Pancreas (tissue), 10 donors: Measurements from ENCODE around the gene MAPKAPK2. TPM values are rescaled to one million over a fixed set of nuclear protein-coding genes. Genes with fewer than 3 reads are reported as not detected.

Experiments
- ATAC-seq, 4 donors: fragments of 200-7000 bp; cut with Tn5 transposase; one replicate each; pipeline versions ENCODE4 v1.8.0 to v1.9.1; 2020; ENCODE audit warnings: mild to moderate bottlenecking in 4 of 4, moderate library complexity in 4 of 4
- DNase-seq, 6 donors: peaks; one replicate each; pipeline ENCODE4 v3.0.0-alpha.2; 2020
- FAIRE-seq: peaks from 2 replicates; lab custom pipeline; 2012; peaks lifted over from hg19 to GRCh38; lab: Jason Lieb, UNC
- H3K27ac ChIP-seq, 4 donors: fragments of 200-600 bp; sonication (generic); 1 replicate in 3 of 4; 2 replicates in 1 of 4; pipeline versions ENCODE4 v1.5.0 to v1.8.0; 2020
- H3K27me3 ChIP-seq, 4 donors: fragments of 200-600 bp; one replicate each; pipeline ENCODE4 v1.8.0; 2021
- H3K36me3 ChIP-seq, 3 donors: fragments of 200-600 bp; sonication (generic) in 1 of 3; one replicate each; pipeline versions ENCODE4 v1.5.0 to v1.8.0; 2020 to 2021
- H3K4me1 ChIP-seq, 3 donors: fragments of 200-600 bp; one replicate each; pipeline ENCODE4 v1.8.0; 2021
- H3K4me3 ChIP-seq, 4 donors: fragments of 200-600 bp; sonication (generic) in 2 of 4; one replicate each; pipeline versions ENCODE4 v1.5.0 to v1.8.0; 2020 to 2021
- H3K9me3 ChIP-seq, 4 donors: fragments of 200-600 bp; one replicate each; pipeline ENCODE4 v1.8.0; 2021
- WGBS, 2 donors: extraction: QIAGEN DNeasy Blood & Tissue Kit; methylation state at CpG; one replicate each; pipeline ENCODE4 v1.1.7; 2013; 5-methylcytosine and 5-hydroxymethylcytosine counted together
- intact Hi-C, 3 donors: fragments of 100-400 bp; cut with DNase I; formaldehyde crosslinking; loops; one replicate each; pipeline versions ENCODE4 v1.11.1 to v1.14.2; 2022
- polyA plus RNA-seq, 2 donors: library from polyadenylated mRNA; stranded (reverse); fragments of 200-250 nt; gene quantifications; one replicate each; pipeline ENCODE4 v1.2.3, GENCODE V29; 2013
- total RNA-seq, 6 donors: library from RNA; stranded (reverse); fragmentation: NEBNext Ultra II Directional in 4 of 6; extraction: Animal tissue kit (Norgen Biotek cat#: 25700) in 4 of 6; gene quantifications; one replicate each; pipeline versions ENCODE4 v1.2.1 to v1.2.4, GENCODE V29; 2021 to 2023
- TF ChIP-seq, protein P1 (sequence below), 4 donors: fragments of 200-600 bp; sonication (generic) in 3 of 4; IDR thresholded peaks; one replicate each; pipeline versions ENCODE4 v1.5.0 to v1.8.0; 2021; ENCODE audit warnings: antibody characterized with exemption in 4 of 4
- donor health status: healthy with polysubstance abuse.
- donor health status: DM: no; HTN: no; CAD: no; lungs with moderate emphysema.
- donor health status: DM: no; HTN: no; CAD: no.
- donor health status: control.
- donor health status: control.
- donor health status: Bipolar disorder and iron deficiency.
- donor health status: DM: yes; HTN: yes; CAD: no.
- donor health status: DM: no; HTN: no; CAD: no.
- donor health status: DM: no; HTN: no; CAD: no.
- donor health status: DM: yes; HTN: yes; CAD: no.

MAPKAPK2 gene
- total and polyA plus RNA-seq, 8 donors = 28.3 to 55.7 (median 35.1) TPM

DNA sequence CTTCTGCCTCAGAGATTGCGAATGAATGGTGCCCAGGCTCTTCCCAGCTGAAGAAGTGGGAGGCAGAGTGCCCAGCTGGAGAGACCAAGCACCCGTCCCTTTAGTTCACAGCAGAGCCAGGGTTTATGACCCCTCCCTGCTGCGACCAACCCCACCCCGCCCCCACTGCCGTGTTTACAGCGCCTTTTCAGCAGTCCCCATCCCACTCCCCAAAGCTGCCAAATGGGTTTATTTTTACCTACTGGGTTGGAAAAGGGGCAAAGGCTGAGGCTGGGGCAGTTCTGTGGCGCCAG, 25.8 kb upstream of the MAPKAPK2 start:
- Histone ChIP-seq H3K27ac (peak overlapping the region; percentile 49 to 86 (median 74)), H3K36me3 (no peaks in the 10 kb centered on the region), H3K27me3 (no peaks in the 10 kb centered on the region), H3K4me3 (no peak overlapping the region), H3K9me3 (no peaks in the 10 kb centered on the region), H3K4me1 (peaks cover 15 to 25% (median 25%) of the 10 kb centered on the region in 3 donors)
- intact Hi-C loops = no loop called here
- peak in 1 of 6 donors; percentile 30 for DNase-seq
- 48 to 49% methylated on average over 7 of the region's 7 CpGs for WGBS, 2 donors
- TF ChIP-seq, protein P1, sequence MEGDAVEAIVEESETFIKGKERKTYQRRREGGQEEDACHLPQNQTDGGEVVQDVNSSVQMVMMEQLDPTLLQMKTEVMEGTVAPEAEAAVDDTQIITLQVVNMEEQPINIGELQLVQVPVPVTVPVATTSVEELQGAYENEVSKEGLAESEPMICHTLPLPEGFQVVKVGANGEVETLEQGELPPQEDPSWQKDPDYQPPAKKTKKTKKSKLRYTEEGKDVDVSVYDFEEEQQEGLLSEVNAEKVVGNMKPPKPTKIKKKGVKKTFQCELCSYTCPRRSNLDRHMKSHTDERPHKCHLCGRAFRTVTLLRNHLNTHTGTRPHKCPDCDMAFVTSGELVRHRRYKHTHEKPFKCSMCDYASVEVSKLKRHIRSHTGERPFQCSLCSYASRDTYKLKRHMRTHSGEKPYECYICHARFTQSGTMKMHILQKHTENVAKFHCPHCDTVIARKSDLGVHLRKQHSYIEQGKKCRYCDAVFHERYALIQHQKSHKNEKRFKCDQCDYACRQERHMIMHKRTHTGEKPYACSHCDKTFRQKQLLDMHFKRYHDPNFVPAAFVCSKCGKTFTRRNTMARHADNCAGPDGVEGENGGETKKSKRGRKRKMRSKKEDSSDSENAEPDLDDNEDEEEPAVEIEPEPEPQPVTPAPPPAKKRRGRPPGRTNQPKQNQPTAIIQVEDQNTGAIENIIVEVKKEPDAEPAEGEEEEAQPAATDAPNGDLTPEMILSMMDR (IDR thresholded peaks at IDR 0.05) = no peak
- peak; percentile 1 to 4 (median 2) for ATAC-seq
- FAIRE-seq = no peak

DNA sequence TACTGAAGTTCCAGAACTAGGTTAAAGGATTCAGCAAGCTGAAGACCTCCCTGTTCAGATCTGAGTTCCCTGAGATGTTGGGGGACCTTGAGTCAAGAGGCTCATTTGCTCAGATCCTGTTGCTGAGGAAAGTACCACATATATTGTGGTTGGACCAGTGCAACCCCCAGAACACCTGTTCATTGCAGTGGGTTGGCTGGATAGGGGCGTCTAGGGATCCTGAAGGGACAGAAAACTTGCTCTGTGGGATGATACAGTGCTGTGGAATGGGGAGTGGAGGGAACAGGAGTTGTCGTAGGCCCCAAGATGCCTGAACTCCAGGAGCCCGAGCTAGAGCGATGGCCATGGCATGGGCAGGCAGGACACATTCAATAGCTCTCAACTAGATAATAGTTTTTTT, 24.6 kb upstream of the MAPKAPK2 start:
- H3K4me1 ChIP-seq = peaks cover 15 to 26% (median 21%) of the 10 kb centered on the region in 3 donors
- ATAC-seq (no peak), FAIRE-seq (no peak), DNase-seq (no peak)
- no peaks in the 10 kb centered on the region for H3K27me3 ChIP-seq
- intact Hi-C loops = loop anchor here in 1 of 3 donors (10.0 kb wide), 1 partner anchor 175 kb away; no protein-coding TSS in a partner anchor
- H3K27ac ChIP-seq = peak overlapping the region in 3 of 4 donors; percentile 49 to 86 (median 86)
- H3K9me3 ChIP-seq = no peaks in the 10 kb centered on the region
- TF ChIP-seq, protein P1 (IDR thresholded peaks at IDR 0.05) = no peak
- H3K4me3 ChIP-seq = no peak overlapping the region
- 94 to 98% methylated on average over 4 of the region's 4 CpGs for WGBS, 2 donors
- no peaks in the 10 kb centered on the region for H3K36me3 ChIP-seq

DNA sequence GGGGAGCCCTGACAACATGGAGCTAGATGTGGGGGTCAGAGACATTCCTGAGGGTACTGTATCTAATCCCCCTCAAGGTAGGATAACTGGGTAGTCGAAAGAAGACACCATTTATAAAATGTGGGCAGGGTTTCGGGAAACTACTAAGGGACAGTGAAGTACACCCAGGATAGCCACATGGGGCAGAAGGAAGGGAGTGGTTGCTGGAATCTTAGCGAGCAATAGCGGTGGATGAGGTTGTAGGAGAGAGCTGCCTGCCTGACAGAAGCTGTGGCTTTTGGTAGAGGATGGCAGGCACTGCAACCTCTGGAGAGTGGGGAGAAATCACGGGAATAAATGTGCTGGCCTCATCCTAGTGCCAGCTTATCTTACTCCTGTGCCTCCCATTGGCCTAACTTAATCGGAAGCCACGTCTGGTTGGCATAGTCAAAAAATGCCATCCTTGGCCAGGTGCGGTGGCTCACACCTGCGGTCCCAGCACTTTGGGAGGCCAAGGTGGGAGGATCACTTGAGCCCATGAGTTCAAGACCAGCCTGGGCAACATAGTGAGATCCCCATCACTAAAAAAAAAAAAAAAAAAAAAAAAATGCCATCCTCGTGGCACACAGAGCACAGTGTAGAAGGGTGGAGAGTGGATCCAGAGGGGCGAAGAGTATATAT, 23.4 kb upstream of the MAPKAPK2 start:
- peaks cover 15 to 22% (median 21%) of the 10 kb centered on the region in 3 donors for H3K4me1 ChIP-seq
- DNase-seq (no peak), ATAC-seq (no peak), FAIRE-seq (no peak)
- no peak overlapping the region for H3K4me3 ChIP-seq
- H3K27ac ChIP-seq = no peak overlapping the region
- TF ChIP-seq, protein P1 (IDR thresholded peaks at IDR 0.05) = no peak
- H3K36me3 ChIP-seq = no peaks in the 10 kb centered on the region
- 81 to 84% methylated on average over 11 of the region's 11 CpGs for WGBS, 2 donors
- H3K27me3 ChIP-seq = no peaks in the 10 kb centered on the region
- intact Hi-C loops = loop anchor here in 1 of 3 donors (10.0 kb wide), 1 partner anchor 176 kb away; no protein-coding TSS in a partner anchor
- H3K9me3 ChIP-seq = no peaks in the 10 kb centered on the region

DNA sequence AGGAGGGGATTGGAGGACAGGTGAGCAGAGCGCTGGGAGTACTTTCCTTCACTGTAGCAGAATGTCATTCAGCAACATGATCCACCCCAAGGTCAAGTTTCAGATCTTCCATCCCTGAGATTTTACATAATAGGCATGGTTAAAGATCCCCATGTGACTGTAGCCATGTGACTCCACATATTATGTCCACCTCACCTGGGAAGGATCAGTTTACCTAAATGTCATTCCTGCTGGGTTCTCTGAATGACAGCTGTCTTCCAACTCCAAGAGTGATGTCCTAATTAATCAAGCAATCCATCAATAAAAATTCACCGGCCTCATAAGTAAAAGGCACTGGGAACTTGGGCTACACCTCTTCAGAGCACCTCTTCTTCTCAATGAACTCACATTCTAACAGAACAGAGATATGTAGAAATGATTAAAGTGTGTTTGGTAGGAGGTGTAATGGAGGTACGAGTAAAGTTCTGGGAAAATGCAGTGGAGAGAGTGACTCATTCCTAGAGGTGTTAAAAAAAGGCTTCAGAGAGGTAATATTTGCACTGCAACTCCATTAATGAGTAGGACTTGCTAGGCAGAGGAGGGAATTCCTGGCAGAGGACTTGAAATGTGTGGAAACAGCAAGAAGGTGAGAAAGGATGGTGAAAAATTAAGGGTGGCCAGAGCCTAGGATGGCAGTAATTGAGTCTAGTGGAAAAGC, 22.2 kb upstream of the MAPKAPK2 start:
- no peak overlapping the region for H3K4me3 ChIP-seq
- H3K27ac ChIP-seq = peak overlapping the region in 1 of 4 donors; percentile 42
- TF ChIP-seq, protein P1 (IDR thresholded peaks at IDR 0.05) = no peak
- H3K4me1 ChIP-seq = peaks cover 15 to 22% (median 21%) of the 10 kb centered on the region in 3 donors
- DNase-seq (no peak), FAIRE-seq (no peak), ATAC-seq (peak in 1 of 4 donors; percentile 36)
- no peaks in the 10 kb centered on the region for H3K27me3 ChIP-seq
- H3K9me3 ChIP-seq = no peaks in the 10 kb centered on the region
- H3K36me3 ChIP-seq = no peaks in the 10 kb centered on the region
- intact Hi-C loops = loop anchor here in 1 of 3 donors (10.0 kb wide), 1 partner anchor 178 kb away; no protein-coding TSS in a partner anchor
- WGBS, 2 donors = 56 to 59% methylated on average over 3 of the region's 3 CpGs
